IPS-NIHi11 (cell line): ENCODE measurements around the gene DNAI2.

ENCODE experiments used
- DNase-seq: peaks from one replicate; pipeline ENCODE4 v3.0.0; 2012; ENCODE audit warnings: mixed read lengths, low spot score

Gene DNAI2

DNA sequence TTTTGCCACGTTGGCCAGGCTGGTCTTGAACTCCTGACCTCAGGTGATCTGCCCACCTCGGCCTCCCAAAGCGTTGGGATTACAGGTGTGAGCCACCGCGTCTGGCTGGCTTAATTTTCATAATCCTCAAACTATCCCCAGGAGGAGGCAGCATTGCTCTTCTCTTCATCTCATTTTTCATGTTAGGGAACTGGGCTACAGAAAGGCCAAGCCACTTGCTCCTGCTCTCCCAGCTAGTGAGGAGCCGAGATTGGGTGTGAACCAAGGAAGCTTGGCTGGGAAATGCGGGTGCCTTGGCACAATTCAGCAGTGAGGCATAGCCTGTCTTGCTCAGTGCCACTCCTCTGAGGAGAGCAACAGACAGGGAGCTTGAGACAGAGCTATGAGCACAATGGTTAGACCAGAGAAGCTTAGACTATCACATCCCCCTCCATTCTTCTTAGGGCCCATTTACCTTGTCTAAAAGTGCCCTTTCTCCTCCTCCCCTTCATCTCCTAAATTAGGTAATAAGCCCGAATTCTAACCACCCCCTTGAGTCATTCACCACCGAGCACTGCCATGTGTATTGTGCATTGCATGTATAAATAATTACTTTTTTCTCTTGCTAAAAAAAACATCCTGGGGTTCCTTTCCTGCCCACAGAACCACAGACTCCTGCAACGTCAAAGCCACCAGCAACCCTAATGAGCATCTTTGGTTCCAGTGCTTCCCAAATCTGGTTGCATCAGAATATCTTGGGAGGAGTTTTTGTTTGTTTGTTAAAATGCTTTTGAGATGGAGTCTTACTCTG, 32.0 kb downstream of the DNAI2 start:
- DNase-seq, result no peak

DNA sequence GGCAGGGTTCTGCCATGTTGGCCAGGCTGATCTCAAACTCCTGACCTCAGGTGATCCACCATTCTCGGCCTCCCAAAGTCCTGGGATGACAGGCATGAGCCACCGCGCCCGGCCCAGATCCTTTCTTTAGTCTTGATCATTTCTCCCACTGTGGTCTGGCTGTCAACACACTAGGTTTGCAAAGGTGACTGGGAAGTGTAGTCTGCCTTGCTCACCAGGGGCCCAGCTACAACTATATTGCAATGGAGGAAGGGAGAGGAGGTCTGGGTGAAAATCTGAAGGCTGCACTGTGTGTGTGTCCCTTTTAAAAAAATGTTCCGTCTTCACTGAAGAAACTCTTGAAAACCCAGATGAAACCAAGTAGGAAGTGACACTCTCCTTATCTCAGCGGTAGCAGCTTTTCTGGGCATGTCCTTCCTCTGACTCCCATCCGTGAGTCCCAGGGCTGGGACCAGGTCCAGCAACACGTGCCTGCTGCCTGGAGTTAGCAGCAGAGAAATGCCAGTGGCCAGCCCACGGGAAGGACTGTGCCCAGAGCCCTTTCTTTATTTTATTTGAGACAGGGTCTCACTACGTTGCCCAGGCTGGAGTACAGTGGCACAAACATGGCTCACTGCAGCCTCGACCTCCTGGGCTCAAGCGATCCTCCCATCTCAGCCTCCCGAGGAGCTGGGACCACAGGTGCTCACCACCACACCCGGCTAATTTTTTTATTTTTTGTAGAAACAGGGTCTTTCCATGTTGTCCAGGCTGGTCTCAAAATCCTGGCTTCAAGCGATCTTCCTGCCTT, 34.1 kb downstream of the DNAI2 start:
- no peak for DNase-seq

DNA sequence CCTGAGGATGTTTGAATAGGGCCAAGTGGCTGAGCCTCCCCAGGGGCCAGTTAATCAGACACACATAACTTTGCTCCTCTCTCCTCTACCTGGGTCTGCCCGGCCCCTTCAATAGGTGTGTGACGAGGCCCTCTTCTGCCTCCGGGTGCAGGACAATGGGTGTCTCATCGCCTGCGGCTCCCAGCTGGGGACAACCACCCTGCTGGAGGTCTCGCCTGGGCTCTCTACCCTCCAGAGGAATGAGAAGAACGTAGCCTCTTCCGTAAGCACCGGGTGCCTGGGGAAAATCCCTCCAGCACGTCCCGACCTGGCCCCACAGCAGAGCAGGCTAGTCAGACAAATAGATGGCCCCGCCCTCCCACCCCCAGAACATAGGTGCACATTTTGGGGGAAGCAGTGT, 35.9 kb downstream of the DNAI2 start:
- no peak for DNase-seq

DNA sequence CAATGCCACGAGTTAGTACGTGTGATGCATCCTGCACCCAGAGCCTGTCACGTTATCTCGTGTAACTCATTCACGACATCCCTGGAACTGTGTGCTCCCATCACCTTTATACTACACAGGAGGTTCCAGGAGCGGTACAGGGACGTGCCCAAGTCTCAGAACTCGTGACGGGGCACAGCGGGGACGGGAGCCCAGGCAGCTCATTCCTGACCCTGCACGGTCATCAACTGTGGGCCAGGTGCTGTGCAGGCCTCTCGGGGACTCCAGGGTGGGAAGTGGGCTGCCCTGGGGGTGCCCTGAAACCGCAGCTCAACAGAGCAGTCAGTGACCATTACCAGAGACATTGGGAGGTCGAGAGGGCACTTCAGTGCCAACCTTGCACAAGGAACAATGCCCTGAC, 40.8 kb downstream of the DNAI2 start:
- DNase-seq, result no peak

DNA sequence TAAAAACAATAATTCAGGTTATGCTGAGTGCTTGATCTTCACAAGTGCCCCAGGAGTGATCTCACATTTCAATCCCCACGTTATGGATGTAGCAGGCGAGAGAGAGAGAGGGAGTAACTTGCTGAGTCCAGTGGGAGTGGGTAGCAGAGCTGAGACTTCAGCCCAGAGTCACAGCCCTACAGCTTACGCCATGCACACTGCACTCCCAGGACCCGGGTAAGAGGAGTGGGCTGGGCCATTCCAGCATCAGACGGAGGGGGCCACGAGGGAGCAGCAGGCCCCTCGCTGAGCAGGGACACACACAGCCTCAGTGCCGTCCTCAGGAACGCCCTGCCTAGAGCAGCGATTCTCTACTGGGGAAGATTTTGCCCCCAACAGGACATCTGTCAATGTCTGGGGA, 42.2 kb downstream of the DNAI2 start:
- no peak for DNase-seq

DNA sequence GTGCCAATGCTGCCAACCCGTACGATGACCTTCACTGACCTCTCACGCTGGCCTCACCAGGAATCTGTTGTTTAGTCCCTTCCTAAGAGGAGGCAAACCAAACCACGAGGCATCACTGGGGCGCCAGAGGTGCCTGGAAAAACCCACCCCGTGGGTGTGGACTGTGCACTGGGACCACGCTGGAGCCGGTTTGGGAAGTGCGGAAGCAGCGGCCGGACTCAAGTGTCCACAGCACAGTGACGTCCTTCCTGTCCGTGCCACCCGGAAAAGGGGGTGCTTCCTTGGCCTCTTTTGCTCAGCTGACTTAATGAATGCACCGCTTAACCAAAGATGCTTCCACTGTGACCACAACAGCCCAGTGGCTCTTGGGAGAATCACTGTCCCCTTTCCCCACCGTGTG, 43.0 kb downstream of the DNAI2 start:
- DNase-seq, result no peak

DNA sequence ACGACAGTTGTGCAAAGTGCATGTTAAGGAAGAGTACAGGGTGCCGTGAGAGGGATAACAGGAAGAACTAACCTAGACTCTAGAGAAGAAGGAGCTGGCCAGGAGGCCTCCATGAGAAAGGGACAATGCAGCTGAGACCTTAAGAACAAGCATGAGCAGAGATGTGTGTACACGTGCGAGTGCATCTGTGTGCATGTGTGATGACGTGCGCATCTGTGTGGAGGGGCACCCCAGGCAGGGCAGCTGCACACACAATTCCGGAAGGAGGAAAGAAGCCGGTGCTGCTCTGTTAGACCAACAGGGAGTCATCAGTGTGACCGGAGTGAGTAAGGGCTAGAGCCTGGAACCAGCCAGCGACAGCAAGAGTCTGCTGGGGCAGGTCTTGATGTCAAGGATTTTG, 44.4 kb downstream of the DNAI2 start:
- DNase-seq, result no peak

DNA sequence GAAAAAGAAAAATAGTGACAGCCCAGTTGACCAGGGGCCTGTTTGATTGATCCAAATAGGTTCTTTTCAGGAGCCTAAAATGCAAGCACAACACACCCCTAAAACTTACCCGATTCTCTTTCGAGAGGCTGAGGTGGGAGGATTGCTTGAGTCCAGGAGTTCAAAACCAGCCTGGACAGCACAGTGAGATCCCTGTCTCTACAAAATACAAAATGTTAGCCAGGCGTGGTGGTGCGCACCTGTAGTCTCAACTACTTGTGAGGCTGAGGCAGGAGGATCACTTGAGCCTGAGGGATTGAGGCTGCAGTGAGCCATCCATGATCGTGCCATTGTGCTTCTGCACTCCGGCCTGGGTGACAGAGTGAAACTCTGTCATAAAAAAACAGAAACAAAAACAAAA, 50.5 kb downstream of the DNAI2 start:
- DNase-seq, result no peak

DNA sequence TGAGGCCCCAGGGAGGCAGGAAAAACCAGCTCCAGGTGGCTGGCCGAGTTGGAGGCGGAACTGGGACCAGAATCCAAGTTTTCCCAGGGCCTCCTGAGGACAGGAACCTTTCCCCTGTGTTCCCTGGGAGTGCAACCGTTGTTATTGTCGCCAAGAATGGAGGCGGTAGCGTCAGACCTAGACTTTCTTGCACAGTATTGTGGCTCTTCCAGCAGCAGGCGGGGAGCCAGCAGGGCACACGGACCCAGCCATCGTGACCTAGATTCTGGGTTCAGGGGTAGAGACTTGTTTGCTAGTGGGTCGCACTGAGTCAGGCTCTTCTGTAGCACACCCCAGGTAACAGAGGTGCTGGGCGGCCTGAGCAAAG, 51.3 kb downstream of the DNAI2 start:
- DNase-seq, result no peak

DNA sequence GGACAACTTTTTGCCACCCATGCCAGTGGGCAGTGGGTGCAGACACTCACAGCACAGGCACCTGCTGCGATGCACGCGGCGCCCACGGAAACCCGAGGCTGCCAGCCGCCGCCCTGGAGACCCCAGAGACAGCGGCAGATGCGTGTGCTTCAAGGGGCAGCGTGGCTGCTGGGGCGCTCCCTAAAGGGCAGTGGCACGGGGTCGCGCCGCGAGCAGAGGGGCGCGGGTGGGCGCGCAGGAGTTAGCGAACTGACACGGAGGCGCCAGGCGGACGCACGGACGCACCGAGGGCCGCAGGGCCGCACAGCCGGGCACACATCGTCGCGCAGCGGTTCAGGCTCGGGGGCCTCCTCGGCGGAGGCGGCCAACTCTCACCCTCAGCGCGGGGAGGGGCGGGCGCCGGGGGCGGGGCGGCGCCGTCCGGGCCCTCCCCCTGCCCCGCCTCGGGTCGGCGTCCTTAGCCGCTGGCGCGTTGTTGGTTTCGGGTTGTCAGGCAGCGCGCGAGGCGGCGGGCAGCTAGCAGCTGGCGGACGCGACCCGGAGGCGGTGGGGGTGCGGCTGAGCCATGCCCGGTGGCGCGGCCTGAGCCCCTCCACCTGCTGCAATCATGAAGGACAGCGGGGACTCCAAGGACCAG, 51.8 kb downstream of the DNAI2 start, which contains the start of gene KIF19:
Gene KIF19 (plus strand): TSS at position 484 of the 637 bp plus-strand sequence. CDS start 124 bp downstream, at position 608.
- peak; percentile 96 for DNase-seq

DNA sequence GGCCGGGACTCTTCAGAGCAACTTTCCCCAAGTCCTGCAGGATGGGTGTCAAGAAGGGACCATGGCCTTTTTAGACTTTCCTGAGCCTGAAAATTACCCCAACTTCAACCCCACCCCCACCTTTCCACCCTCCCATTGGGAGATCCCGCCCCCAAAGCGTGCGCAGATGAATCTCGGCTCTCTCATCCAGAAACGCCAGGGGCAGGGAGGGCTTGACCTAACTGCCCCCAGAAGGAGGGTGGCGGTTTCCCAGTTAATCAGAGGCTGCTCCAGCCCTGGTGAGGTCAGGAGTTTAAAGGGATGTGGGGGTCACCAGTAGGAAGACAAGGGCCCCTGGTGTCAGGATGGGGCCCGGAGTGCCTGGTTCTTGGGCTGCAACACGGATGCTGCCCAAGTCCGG, 52.5 kb downstream of the DNAI2 start:
- DNase-seq, result no peak

DNA sequence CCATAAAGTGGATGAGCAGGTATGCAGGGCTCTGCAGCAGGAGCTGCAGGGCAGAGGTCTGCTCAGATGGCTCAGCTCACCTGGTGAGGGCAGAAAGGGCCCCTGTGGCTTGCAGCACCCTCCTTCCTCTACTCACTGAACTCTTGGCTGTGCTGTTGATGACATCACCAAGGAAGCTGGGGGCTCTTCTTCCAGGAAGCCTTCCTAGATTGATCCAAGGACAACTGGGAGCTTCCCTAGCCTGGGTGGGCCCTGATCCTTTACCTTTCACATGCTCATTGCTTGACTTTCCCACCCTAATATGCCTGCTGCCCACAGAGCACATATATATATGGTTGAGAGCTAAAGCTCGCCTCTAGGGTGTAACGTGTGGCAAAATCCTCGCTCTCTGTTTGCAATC, 54.5 kb downstream of the DNAI2 start:
- no peak for DNase-seq

DNA sequence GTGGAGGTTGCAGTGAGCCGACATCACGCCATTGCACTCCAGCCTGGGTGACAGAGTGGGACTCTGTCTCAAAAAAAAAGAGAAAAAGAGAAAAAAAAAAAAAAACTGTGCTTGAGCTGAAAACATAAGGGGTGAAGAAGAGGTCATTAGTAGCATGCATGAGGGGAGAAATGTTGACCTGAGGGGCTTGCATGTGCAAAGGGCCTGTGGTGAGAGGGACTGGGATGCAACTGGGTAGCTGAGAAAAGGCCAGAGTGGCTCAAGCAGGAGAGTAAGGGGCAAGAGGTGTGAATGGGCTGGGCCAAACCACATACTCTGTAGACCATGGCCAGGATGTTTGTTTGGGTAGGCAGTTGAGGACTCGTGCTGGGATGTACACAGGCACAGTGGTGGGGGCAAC, 55.3 kb downstream of the DNAI2 start:
- no peak for DNase-seq

DNA sequence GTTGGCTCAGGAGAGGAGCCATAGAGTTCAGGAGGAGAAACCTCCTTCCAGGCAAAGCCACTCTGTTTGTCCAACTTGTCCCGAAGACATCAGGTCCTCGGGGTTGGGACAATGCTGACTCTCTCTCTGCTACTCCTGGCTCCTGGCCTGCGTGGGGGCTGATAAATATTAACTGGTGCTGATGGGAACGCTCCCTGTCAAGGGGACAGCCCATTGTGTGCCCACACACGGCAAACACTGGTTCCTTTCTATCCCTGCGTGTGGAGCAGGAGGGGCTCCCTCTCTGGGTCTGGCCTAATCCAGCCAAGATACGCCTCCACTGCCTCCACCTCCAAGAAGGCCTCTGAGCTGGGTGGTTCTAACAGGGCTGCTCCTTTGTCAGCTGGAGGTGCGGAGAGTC, 56.4 kb downstream of the DNAI2 start:
- no peak for DNase-seq

DNA sequence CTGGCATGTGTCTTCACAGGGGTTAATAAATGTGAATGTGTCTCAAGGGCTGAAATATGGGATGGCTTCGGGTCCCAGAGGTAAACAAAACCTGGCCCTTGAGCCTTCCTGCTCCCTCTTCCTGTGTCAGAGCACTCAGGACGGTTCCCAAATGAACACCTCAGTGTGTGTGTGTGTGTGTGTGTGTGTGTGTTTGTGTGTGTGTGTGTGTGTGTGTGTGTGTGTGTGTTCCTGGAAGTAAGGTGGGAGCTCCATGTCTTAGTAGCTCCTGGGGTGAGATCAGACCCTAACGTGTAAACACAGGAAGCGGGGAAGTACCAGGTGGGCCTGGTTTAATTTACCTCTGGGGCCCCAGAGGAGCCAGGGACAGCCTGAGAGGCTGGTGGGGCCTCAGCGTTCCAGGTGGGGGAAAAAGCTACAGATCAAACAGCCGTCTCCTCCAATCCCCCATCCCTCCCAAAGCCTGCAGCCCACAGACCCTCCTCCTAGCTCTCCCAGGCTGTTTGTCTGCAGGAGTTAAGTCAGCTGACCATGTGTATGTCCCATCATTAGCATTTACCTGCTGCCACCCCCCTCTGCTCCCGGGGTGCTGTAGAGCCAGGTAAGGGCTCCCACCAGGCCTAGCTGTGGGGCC, 58.1 kb downstream of the DNAI2 start:
- no peak for DNase-seq

DNA sequence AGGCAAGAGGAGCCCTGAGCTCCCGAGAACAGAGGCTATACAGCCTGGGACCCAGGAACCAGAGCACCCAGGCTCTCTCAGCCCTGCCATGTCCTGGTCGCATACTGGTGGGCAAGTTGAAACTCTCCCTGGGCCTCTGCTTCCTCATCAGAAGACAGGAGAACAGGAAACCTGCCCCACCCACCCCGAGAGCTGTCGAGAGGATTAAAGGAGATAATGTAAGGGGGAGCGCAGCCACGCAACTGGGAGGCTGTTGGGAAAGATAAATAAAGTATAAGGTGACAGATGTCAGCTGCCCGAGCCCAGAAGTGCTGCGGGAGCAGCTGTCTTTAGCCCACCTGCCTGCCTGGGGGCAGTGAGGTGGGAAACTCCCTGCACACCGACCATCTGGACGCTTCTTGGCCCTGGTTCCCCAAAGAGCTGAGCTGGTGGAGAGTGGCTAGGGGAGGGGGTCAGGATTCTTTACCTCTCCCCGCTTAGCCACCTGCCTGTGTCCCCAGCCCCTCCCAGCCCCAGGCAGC, 58.8 kb downstream of the DNAI2 start:
- no peak for DNase-seq

DNA sequence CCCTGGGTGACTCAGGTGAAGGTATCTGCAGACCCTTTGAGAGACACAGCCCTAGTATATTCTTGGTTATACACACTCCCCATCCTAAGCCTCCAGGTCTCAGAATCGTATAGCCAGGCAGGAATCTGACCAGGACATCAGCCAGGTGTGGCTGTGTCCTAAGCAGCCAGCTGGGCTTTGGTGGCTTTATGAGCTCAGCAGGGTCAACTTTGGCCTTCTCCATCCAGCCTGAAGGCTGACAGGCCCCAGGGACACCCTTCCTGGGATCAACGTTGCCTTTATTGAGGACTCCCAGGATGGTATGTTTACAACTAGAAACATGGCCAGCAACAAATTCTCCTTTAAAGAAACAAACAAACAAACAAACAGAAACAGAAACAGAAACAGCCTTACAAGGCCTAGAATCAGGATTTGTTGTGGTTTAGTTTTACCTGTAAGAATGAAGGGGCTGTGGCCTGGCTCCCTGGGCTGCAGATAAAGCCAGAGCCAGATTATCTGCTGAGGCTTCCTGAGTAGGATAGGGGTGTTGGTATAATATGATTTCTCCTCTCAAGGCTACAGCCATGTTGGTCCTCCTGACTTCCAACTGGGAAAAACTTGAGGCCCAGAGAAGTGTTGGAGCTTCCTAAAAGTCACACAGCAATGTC, 60.5 kb downstream of the DNAI2 start:
- no peak for DNase-seq

DNA sequence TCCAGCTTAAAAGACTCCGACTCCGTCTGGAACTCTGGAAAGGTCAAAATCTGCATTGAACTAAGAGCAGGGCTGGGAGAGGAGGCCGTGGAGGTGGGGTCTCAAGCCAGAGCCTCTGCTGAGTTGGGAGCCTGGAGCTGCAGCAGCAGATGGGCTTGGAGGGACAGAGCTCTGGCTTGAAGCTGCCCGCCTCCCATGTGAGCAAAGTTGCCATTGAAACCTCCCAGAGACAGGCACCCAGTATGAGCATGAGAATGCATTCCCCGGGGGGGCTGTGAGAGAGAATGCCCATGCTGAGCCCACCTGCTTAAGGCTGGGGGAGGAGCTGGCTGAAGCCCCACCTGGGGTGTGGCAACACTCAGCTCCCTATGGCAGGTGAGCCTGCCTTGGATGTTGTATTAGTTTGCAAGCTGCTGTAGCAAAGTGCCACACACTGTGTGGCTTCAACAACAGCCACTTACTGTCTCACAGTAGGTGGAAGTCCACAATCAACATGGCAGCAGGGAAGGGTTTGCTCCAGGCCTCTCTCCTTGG, 61.6 kb downstream of the DNAI2 start:
- DNase-seq, result no peak

DNA sequence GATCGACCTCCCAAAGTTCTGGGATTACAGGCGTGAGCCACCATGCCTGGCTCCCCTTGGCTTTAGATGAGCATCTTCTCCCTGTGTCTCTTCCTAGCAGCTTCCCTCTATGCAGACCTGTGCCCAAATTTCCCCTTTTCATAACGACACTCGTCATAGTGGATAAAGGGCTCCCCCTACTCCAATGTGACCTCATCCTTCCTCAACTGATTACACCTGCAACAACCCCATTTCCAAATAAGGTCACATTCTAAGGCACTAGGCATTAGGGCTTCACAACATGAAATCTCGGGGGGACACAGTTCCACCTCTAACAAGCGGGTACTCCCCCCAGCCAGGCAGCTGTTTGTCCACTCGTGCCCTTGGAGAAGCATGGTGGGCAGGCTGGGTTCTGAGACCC, 62.3 kb downstream of the DNAI2 start:
- no peak for DNase-seq

DNA sequence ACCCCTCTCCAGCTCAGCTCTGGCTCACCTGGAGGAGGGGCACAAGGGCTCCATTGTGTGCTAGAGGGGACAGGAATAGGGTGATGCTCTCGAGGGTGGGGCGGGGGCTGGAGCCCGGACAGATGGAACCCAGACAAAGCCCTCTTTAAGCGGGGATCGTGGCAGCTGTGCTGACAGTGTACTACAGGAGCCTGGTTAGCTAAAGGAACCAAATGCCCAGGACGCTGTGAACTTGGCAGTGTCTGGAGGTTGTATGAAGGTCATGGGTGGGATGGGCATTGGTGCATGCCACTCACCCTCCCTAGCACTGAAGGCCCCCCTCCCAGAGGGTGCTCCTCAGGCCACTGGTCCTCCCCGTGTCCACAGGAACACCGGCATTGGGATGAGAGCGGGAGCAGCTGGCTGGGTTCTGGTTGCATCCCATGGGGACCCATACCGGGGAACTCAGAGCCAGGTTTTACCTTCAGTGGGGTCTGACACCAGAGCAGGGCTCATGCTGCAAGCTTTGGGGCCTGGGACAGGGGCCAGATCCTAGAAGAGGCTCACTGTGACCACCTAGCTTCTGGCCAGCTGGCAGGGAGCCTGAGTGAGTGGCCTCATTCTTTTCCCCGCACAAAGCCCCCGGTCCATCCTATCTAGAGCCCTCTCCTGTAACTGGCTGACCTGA, 63.9 kb downstream of the DNAI2 start:
- DNase-seq, result no peak
